Measurements from ENCODE around the gene CSNK2A2. TPM values are rescaled to one million over a fixed set of nuclear protein-coding genes. Genes with fewer than 3 reads are reported as not detected.

Gene CSNK2A2
- total and polyA plus RNA-seq, 2 of the 8 experiments (the other 6 are each of a cell fraction or from before 2014, with no cell fraction given), result 37.9 to 128 TPM

DNA sequence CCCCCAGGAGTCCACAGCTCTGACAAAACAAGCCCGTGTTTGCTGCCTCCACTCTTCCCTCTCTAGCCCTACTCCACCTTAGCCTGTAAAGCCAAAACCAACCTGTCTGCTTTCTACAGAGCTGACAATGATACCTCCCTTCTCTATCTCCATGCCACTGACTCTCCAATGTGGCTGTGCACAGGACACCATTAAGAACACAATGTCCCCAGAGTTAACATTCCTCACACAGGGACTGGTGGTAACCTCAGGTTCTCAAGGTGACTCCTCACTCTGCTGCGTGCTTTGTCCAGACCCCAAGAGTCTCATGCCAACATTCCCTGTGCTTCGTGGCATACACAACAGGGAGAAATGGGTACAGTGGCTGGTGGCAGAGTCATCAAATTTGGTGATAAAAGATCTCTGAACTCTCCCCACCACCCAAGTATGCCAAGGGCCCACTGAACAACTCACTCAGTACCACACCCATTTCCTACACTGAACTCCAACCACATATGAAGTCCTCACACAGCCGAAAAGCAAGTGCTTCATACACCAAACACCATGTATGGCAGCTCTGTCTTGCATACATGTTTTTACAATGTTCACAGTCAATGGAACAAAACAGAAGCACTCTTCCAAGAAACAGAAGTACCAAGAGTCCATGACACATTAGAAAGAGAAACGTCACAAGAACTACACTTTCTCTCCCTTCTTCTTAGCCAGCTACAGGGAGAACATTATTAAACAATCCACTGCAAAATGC is 21.1 kb downstream of the CSNK2A2 start:
- Histone ChIP-seq H3K36me3 (ENCODE audit: control insufficient read depth in 2 of 4, insufficient read depth in 4 of 4, low read length in 3 of 4) (peaks cover 5 to 63% (median 26%) of the 10 kb centered on the region in 4 experiments), H3K18ac (ENCODE audit: extremely low read depth, low read length) (no peak overlapping the region), H3K14ac (ENCODE audit: insufficient read length) (no peak overlapping the region), H2BK15ac (ENCODE audit: low read length) (no peak overlapping the region), H3K9me3 (ENCODE audit: insufficient read depth in 2 of 2, low read depth in 1 of 2, low read length in 1 of 2) (no peaks in the 10 kb centered on the region), H3K79me1 (ENCODE audit: low read depth, low read length) (peaks cover 3% of the 10 kb centered on the region; the same call in 1 of the 2 replicates), H3K23me2 (ENCODE audit: low read depth, low read length) (no peaks in the 10 kb centered on the region), H3K4ac (replicated peaks; ENCODE audit: insufficient read length, low read depth, low read length) (no peak overlapping the region), H2AFZ (ENCODE audit: low read length) (no peak overlapping the region), H3K79me2 (ENCODE audit: control insufficient read depth in 1 of 2, insufficient read depth in 2 of 2, low read length in 2 of 2) (peaks cover 0 to 14% of the 10 kb centered on the region in 2 experiments; a peak in 1 of 4 replicates), H3K4me1 (replicated peaks in 1 of 4; ENCODE audit: control insufficient read depth in 3 of 4, insufficient read depth in 4 of 4, low read length in 3 of 4) (no peaks in the 10 kb centered on the region), H3K56ac (replicated peaks; ENCODE audit: insufficient read length, low read depth, low read length) (no peak overlapping the region), H3K9ac (replicated peaks in 1 of 4; ENCODE audit: extremely low read depth in 1 of 4, low read depth in 3 of 4, low read length in 3 of 4) (no peak overlapping the region), H2BK12ac (ENCODE audit: low read depth, low read length) (no peak overlapping the region), H2BK20ac (ENCODE audit: low read length) (no peak overlapping the region), H4K5ac (ENCODE audit: insufficient read length, low read depth, low read length) (no peak overlapping the region), H3K23ac (ENCODE audit: insufficient read length) (no peak overlapping the region), H2AK5ac (ENCODE audit: low read depth, low read length) (no peak overlapping the region), H2BK5ac (ENCODE audit: low read depth, low read length) (no peak overlapping the region), H3K4me3 (ENCODE audit: extremely low read depth in 1 of 4, insufficient read depth in 2 of 4, low read depth in 3 of 4, low read length in 4 of 4) (no peak overlapping the region), H3K27me3 (replicated peaks in 1 of 4; ENCODE audit: control insufficient read depth in 3 of 4, extremely low read depth in 1 of 4, insufficient read depth in 3 of 4, low read length in 3 of 4) (no peaks in the 10 kb centered on the region), H3K27ac (ENCODE audit: low read depth, low read length) (no peak overlapping the region), H4K20me1 (replicated peaks in 1 of 2; ENCODE audit: control insufficient read depth in 1 of 2, insufficient read depth in 2 of 2, low read length in 2 of 2) (peaks cover 5 to 10% of the 10 kb centered on the region in 2 experiments), H4K8ac (ENCODE audit: extremely low read depth, insufficient read depth, low read length) (no peak overlapping the region), H3K4me2 (ENCODE audit: insufficient read depth in 1 of 2, low read depth in 2 of 2, low read length in 2 of 2) (no peak overlapping the region), H2BK120ac (replicated peaks; ENCODE audit: low read depth, low read length) (no peak overlapping the region), H4K91ac (replicated peaks; ENCODE audit: insufficient read length, low read length) (no peak overlapping the region)
- 86% methylated on average over 5 of the region's 5 CpGs; no CpG with 5 or more reads in 1 of the 2 experiments for WGBS, 2 experiments (ENCODE audit: extremely low coverage in 1 of 2, insufficient coverage in 1 of 2, insufficient read length in 1 of 2, insufficient replicate concordance in 2 of 2, low coverage in 1 of 2, low lambda C conversion rate in 2 of 2, missing lambda C conversion rate in 1 of 2)
- DNase-seq (ENCODE audit: low read depth in 1 of 2, low spot score in 2 of 2) (no peak), FAIRE-seq (no peak)
- ChIA-PET CTCF (ENCODE audit: partially characterized antibody) (interaction anchor here (0.7 to 2.2 kb wide), 5 partner anchors 13 to 278 kb away, joined by 3 to 7 read pairs (median 3); no protein-coding TSS in a partner anchor), POLR2A (ENCODE audit: partially characterized antibody) (interaction anchor here (1.1 to 1.2 kb wide), 2 partner anchors 12 to 66 kb away, joined by 3 read pairs; no protein-coding TSS in a partner anchor)
- no peak for TF ChIP-seq CBX5 (IDR thresholded peaks at IDR 0.05; ENCODE audit: low read depth, low read length)
- TF ChIP-seq, protein P1, sequence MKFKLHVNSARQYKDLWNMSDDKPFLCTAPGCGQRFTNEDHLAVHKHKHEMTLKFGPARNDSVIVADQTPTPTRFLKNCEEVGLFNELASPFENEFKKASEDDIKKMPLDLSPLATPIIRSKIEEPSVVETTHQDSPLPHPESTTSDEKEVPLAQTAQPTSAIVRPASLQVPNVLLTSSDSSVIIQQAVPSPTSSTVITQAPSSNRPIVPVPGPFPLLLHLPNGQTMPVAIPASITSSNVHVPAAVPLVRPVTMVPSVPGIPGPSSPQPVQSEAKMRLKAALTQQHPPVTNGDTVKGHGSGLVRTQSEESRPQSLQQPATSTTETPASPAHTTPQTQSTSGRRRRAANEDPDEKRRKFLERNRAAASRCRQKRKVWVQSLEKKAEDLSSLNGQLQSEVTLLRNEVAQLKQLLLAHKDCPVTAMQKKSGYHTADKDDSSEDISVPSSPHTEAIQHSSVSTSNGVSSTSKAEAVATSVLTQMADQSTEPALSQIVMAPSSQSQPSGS (IDR thresholded peaks at IDR 0.05; ENCODE audit: low read length), result no peak
- TF ChIP-seq EGR1 (IDR thresholded peaks at IDR 0.05; ENCODE audit: borderline replicate concordance, low read depth, low read length), result no peak
- no peak for TF ChIP-seq CHD2 (IDR thresholded peaks at IDR 0.05; ENCODE audit: low read length)
- no peak for TF ChIP-seq NANOG (IDR thresholded peaks at IDR 0.05; ENCODE audit: insufficient read depth, low read depth, low read length, poor library complexity, severe bottlenecking)

Measured in H1 (cell line).